ENCODE measurements around the gene TSHZ2.
"Not testable (repeated sequence)": the region's sequence is repeated elsewhere in the genome, so short reads cannot be mapped to it uniquely, and the experiment has no call there.

Gene TSHZ2

GRCh38 chr20:53365076-53365475 lies 392.9 kb downstream of the TSHZ2 start:
- no peak for DNase-seq

GRCh38 chr20:53365539-53366075 lies 393.4 kb downstream of the TSHZ2 start:
- no peak for DNase-seq

- DNase-seq, result not testable (repeated sequence)
Observed at GRCh38 chr20:53366928-53367327, 394.8 kb downstream of the TSHZ2 start.

- DNase-seq, result no peak
Observed at GRCh38 chr20:53369871-53370270, 397.7 kb downstream of the TSHZ2 start.

GRCh38 chr20:53370345-53370961 lies 398.3 kb downstream of the TSHZ2 start:
- no peak for DNase-seq

GRCh38 chr20:53371216-53371615 lies 399.1 kb downstream of the TSHZ2 start:
- no peak for DNase-seq

- DNase-seq, result no peak
Observed at GRCh38 chr20:53376021-53376420, 403.9 kb downstream of the TSHZ2 start.

GRCh38 chr20:53379014-53379832 lies 407.1 kb downstream of the TSHZ2 start:
- no peak for DNase-seq

GRCh38 chr20:53379833-53380120 lies 407.6 kb downstream of the TSHZ2 start:
- DNase-seq, result no peak

- no peak for DNase-seq
Observed at GRCh38 chr20:53381568-53382262, 409.6 kb downstream of the TSHZ2 start.

GRCh38 chr20:53382263-53382844 lies 410.2 kb downstream of the TSHZ2 start:
- no peak for DNase-seq

GRCh38 chr20:53383916-53384315 lies 411.8 kb downstream of the TSHZ2 start:
- no peak for DNase-seq

- DNase-seq, result no peak
Observed at GRCh38 chr20:53384392-53384791, 412.2 kb downstream of the TSHZ2 start.

- DNase-seq, result no peak
Observed at GRCh38 chr20:53385941-53386767, 414.0 kb downstream of the TSHZ2 start.

GRCh38 chr20:53387983-53388675 lies 416.0 kb downstream of the TSHZ2 start:
- peak; percentile 6 for DNase-seq

- DNase-seq, result no peak
Observed at GRCh38 chr20:53389516-53390300, 417.6 kb downstream of the TSHZ2 start.

- DNase-seq, result no peak
Observed at GRCh38 chr20:53390770-53391169, 418.6 kb downstream of the TSHZ2 start.

- no peak for DNase-seq
Observed at GRCh38 chr20:53394433-53394832, 422.3 kb downstream of the TSHZ2 start.

- DNase-seq, result no peak
Observed at GRCh38 chr20:53395188-53395923, 423.2 kb downstream of the TSHZ2 start.

GRCh38 chr20:53399083-53399482 lies 426.9 kb downstream of the TSHZ2 start:
- DNase-seq, result no peak

Measured in stimulated activated CD4-positive, alpha-beta T cell treated with anti-CD3 and anti-CD28 coated beads, Interleukin-12 subunit alpha, Interleukin-12 subunit beta, amount 100 ng/mL, for 4 hours (primary cell).